Amniotic epithelial cell (primary cell): ENCODE measurements around the gene DDI1.
A peak's percentile ranks its signal among the peaks of the same experiment; 100 is the strongest.
"Not testable (repeated sequence)": the region's sequence is repeated elsewhere in the genome, so short reads cannot be mapped to it uniquely, and the experiment has no call there.

Experiments used
- DNase-seq: peaks from one replicate; pipeline ENCODE4 v3.0.0-alpha.2; 2010; ENCODE audit warnings: low read depth

The DDI1 gene

GRCh38 chr11:104041792-104042191, 5.4 kb downstream of the DDI1 start:
- no peak for DNase-seq

- DNase-seq = peak; percentile 60
These were observed 6.7 kb downstream of the DDI1 start for GRCh38 chr11:104043142-104043541.

GRCh38 chr11:104043678-104044239, 7.3 kb downstream of the DDI1 start:
- peak; percentile 87 for DNase-seq

- no peak for DNase-seq
These were observed 9.9 kb downstream of the DDI1 start for GRCh38 chr11:104046331-104046730.

GRCh38 chr11:104046858-104047257, 10.4 kb downstream of the DDI1 start:
- DNase-seq = not testable (repeated sequence)

GRCh38 chr11:104049116-104049515, 12.7 kb downstream of the DDI1 start:
- DNase-seq = no peak

GRCh38 chr11:104051778-104052177, 15.3 kb downstream of the DDI1 start:
- DNase-seq = peak; percentile 53

GRCh38 chr11:104053743-104054478, 17.5 kb downstream of the DDI1 start:
- no peak for DNase-seq

- DNase-seq = no peak
These were observed 18.6 kb downstream of the DDI1 start for GRCh38 chr11:104054911-104055529.

- no peak for DNase-seq
These were observed 19.2 kb downstream of the DDI1 start for GRCh38 chr11:104055596-104055995.

GRCh38 chr11:104057908-104058307, 21.5 kb downstream of the DDI1 start:
- DNase-seq = no peak

GRCh38 chr11:104058680-104059079, 22.2 kb downstream of the DDI1 start:
- no peak for DNase-seq

- peak; percentile 79 for DNase-seq
These were observed 23.8 kb downstream of the DDI1 start for GRCh38 chr11:104060004-104060794.

GRCh38 chr11:104060820-104061219, 24.4 kb downstream of the DDI1 start:
- peak; percentile 31 for DNase-seq

- DNase-seq = peak; percentile 97
These were observed 25.5 kb downstream of the DDI1 start for GRCh38 chr11:104061853-104062521.

- DNase-seq = no peak
These were observed 27.7 kb downstream of the DDI1 start for GRCh38 chr11:104064034-104064630.

GRCh38 chr11:104067534-104067933, 31.1 kb downstream of the DDI1 start:
- no peak for DNase-seq

- peak; percentile 93 for DNase-seq
These were observed 37.7 kb downstream of the DDI1 start for GRCh38 chr11:104073950-104074705.

GRCh38 chr11:104075091-104075490, 38.7 kb downstream of the DDI1 start:
- no peak for DNase-seq

GRCh38 chr11:104075706-104076105, 39.3 kb downstream of the DDI1 start:
- no peak for DNase-seq

GRCh38 chr11:104076455-104076854, 40.0 kb downstream of the DDI1 start:
- no peak for DNase-seq
